ENCODE measurements around the gene NBEAL2.
"Not testable (repeated sequence)": the region's sequence is repeated elsewhere in the genome, so short reads cannot be mapped to it uniquely, and the experiment has no call there.

Gene NBEAL2

GRCh38 chr3:47035645-47036044 lies 56.2 kb downstream of the NBEAL2 start:
- H3K9me3 ChIP-seq (ENCODE audit: insufficient read depth, low read length): no peaks in the 10 kb centered on the region
- H2AFZ ChIP-seq (ENCODE audit: low read depth, low read length, severe bottlenecking): no peak overlapping the region
- peaks cover 34% of the 10 kb centered on the region for H3K36me3 ChIP-seq (ENCODE audit: low read length)
- no peak overlapping the region for H3K4me2 ChIP-seq (ENCODE audit: low read depth, low read length, poor library complexity, severe bottlenecking)
- no peaks in the 10 kb centered on the region for H3K27me3 ChIP-seq (ENCODE audit: low read length)
- TF ChIP-seq CTCF (IDR thresholded peaks at IDR 0.05; ENCODE audit: insufficient read depth, low read length, poor library complexity, severe bottlenecking) (no peak), EZH2phosphoT487 (conservative IDR thresholded peaks at IDR 0.05; ENCODE audit: low read length) (no peak)
- H4K20me1 ChIP-seq (ENCODE audit: low read depth, low read length): no peaks in the 10 kb centered on the region
- no peak overlapping the region for H3K9ac ChIP-seq (ENCODE audit: low read length)
- peaks cover 12% of the 10 kb centered on the region for H3F3A ChIP-seq (ENCODE audit: insufficient read depth)
- H3K79me2 ChIP-seq (ENCODE audit: insufficient read depth, low read length): no peaks in the 10 kb centered on the region
- no peak overlapping the region for H3K27ac ChIP-seq (ENCODE audit: low read depth, low read length)
- H3K4me3 ChIP-seq (ENCODE audit: insufficient read depth, low read length, poor library complexity, severe bottlenecking): no peak overlapping the region
- no peaks in the 10 kb centered on the region for H3K9me2 ChIP-seq (replicated peaks; ENCODE audit: insufficient read depth, low read length)

GRCh38 chr3:47036145-47036544 lies 56.7 kb downstream of the NBEAL2 start:
- Histone ChIP-seq H3K36me3 (ENCODE audit: low read length) (peaks cover 39% of the 10 kb centered on the region), H3K9me2 (replicated peaks; ENCODE audit: insufficient read depth, low read length) (no peaks in the 10 kb centered on the region), H3K9ac (ENCODE audit: low read length) (no peak overlapping the region), H2AFZ (ENCODE audit: low read depth, low read length, severe bottlenecking) (no peak overlapping the region), H3K9me3 (ENCODE audit: insufficient read depth, low read length) (no peaks in the 10 kb centered on the region), H3K79me2 (ENCODE audit: insufficient read depth, low read length) (no peaks in the 10 kb centered on the region), H3F3A (ENCODE audit: insufficient read depth) (peaks cover 12% of the 10 kb centered on the region), H3K4me2 (ENCODE audit: low read depth, low read length, poor library complexity, severe bottlenecking) (no peak overlapping the region), H4K20me1 (ENCODE audit: low read depth, low read length) (no peaks in the 10 kb centered on the region), H3K4me3 (ENCODE audit: insufficient read depth, low read length, poor library complexity, severe bottlenecking) (no peak overlapping the region), H3K27ac (ENCODE audit: low read depth, low read length) (no peak overlapping the region), H3K27me3 (ENCODE audit: low read length) (no peaks in the 10 kb centered on the region)
- TF ChIP-seq CTCF (IDR thresholded peaks at IDR 0.05; ENCODE audit: insufficient read depth, low read length, poor library complexity, severe bottlenecking) (no peak), EZH2phosphoT487 (conservative IDR thresholded peaks at IDR 0.05; ENCODE audit: low read length) (no peak)

GRCh38 chr3:47037302-47037701 lies 57.8 kb downstream of the NBEAL2 start:
- not testable (repeated sequence) for H3K27me3 ChIP-seq (ENCODE audit: low read length); H4K20me1 ChIP-seq (ENCODE audit: low read depth, low read length); H3K9me3 ChIP-seq (ENCODE audit: insufficient read depth, low read length); H2AFZ ChIP-seq (ENCODE audit: low read depth, low read length, severe bottlenecking); H3K4me2 ChIP-seq (ENCODE audit: low read depth, low read length, poor library complexity, severe bottlenecking); H3K4me3 ChIP-seq (ENCODE audit: insufficient read depth, low read length, poor library complexity, severe bottlenecking); H3K9ac ChIP-seq (ENCODE audit: low read length); H3K9me2 ChIP-seq (replicated peaks; ENCODE audit: insufficient read depth, low read length); H3K79me2 ChIP-seq (ENCODE audit: insufficient read depth, low read length)
- Histone ChIP-seq H3K36me3 (ENCODE audit: low read length) (peaks cover 41% of the 10 kb centered on the region), H3F3A (ENCODE audit: insufficient read depth) (peaks cover 13% of the 10 kb centered on the region), H3K27ac (ENCODE audit: low read depth, low read length) (peak overlapping the region; percentile 76)

GRCh38 chr3:47041114-47041513 lies 61.6 kb downstream of the NBEAL2 start:
- Histone ChIP-seq H3K27me3 (ENCODE audit: low read length) (no peaks in the 10 kb centered on the region), H2AFZ (ENCODE audit: low read depth, low read length, severe bottlenecking) (no peak overlapping the region), H3K36me3 (ENCODE audit: low read length) (peaks cover 37% of the 10 kb centered on the region), H3K9me3 (ENCODE audit: insufficient read depth, low read length) (no peaks in the 10 kb centered on the region), H4K20me1 (ENCODE audit: low read depth, low read length) (no peaks in the 10 kb centered on the region), H3K9ac (ENCODE audit: low read length) (no peak overlapping the region), H3K79me2 (ENCODE audit: insufficient read depth, low read length) (no peaks in the 10 kb centered on the region; the same call in 1 of the 2 replicates), H3K9me2 (replicated peaks; ENCODE audit: insufficient read depth, low read length) (no peaks in the 10 kb centered on the region), H3K4me2 (ENCODE audit: low read depth, low read length, poor library complexity, severe bottlenecking) (no peak overlapping the region), H3K27ac (ENCODE audit: low read depth, low read length) (no peak overlapping the region), H3F3A (ENCODE audit: insufficient read depth) (peaks cover 41% of the 10 kb centered on the region), H3K4me3 (ENCODE audit: insufficient read depth, low read length, poor library complexity, severe bottlenecking) (no peak overlapping the region)
- TF ChIP-seq CTCF (IDR thresholded peaks at IDR 0.05; ENCODE audit: insufficient read depth, low read length, poor library complexity, severe bottlenecking) (no peak), EZH2phosphoT487 (conservative IDR thresholded peaks at IDR 0.05; ENCODE audit: low read length) (no peak)

Measured in SU-DHL-6 (cell line).